IMR-90 (cell line): Measurements from ENCODE around the gene SURF4. TPM values are rescaled to one million over a fixed set of nuclear protein-coding genes. Genes with fewer than 3 reads are reported as not detected.

Source experiments
- ATAC-seq: fragments of 200-7000 bp; cut with Tn5 transposase; 2 replicates; pipeline ENCODE4 v1.9.1; 2020; ENCODE audit warnings: low read depth, mild to moderate bottlenecking, moderate library complexity
- BruUV-seq: library from RNA; stranded (reverse); fragments of 400-500 nt; replicated peaks from 2 replicates; lab custom pipeline; 2021; lab: Mats Ljungman, UMichigan
- CTCF ChIA-PET: fragments of 300-600 bp; formaldehyde crosslinking; extraction: SDS; loops from one replicate; lab custom pipeline; 2021; ENCODE audit warnings: antibody characterized with exemption; lab: Yijun Ruan, JAX
- POLR2A ChIA-PET: fragments of 300-600 bp; sonication (Branson Sonifier 250); formaldehyde crosslinking; loops from one replicate; lab custom pipeline; 2022; ENCODE audit warnings: antibody characterized with exemption; ENCODE audit not compliant: unreplicated experiment; lab: Charles Lee
- DNase-seq: peaks from one replicate; pipeline ENCODE4 v3.0.0; 2013
- H2AFZ ChIP-seq: replicated peaks from 2 replicates; pipeline ENCODE3; 2013; ENCODE audit warnings: low read length, mild to moderate bottlenecking; ENCODE audit not compliant: poor library complexity
- H2AK5ac ChIP-seq: 2 replicates; pipeline ENCODE4 v1.6.1; 2013; ENCODE audit warnings: low read depth, low read length, inconsistent platforms
- H2AK9ac ChIP-seq: replicated peaks from 2 replicates; pipeline ENCODE3; 2013; ENCODE audit warnings: mild to moderate bottlenecking, low read depth, low read length, moderate library complexity; ENCODE audit not compliant: poor library complexity
- H2BK120ac ChIP-seq: 2 replicates; pipeline ENCODE4 v1.6.1; 2013; ENCODE audit warnings: low read depth, low read length, inconsistent platforms
- H2BK15ac ChIP-seq: 3 replicates; pipeline ENCODE4 v1.6.1; 2013; ENCODE audit warnings: low read depth, low read length, inconsistent platforms
- H2BK20ac ChIP-seq: 2 replicates; pipeline ENCODE4 v1.6.1; 2013; ENCODE audit warnings: low read depth, mild to moderate bottlenecking, inconsistent platforms, low read length, moderate library complexity
- H2BK5ac ChIP-seq: 2 replicates; pipeline ENCODE4 v1.6.1; 2013; ENCODE audit warnings: mild to moderate bottlenecking, low read depth, low read length, inconsistent platforms; ENCODE audit not compliant: poor library complexity, severe bottlenecking
- H3K14ac ChIP-seq: replicated peaks from 2 replicates; pipeline ENCODE4 v1.6.1; 2013; ENCODE audit warnings: low read depth, low read length, inconsistent platforms
- H3K18ac ChIP-seq: 2 replicates; pipeline ENCODE4 v1.6.1; 2013; ENCODE audit warnings: low read depth, low read length, control low read depth
- H3K23ac ChIP-seq: 2 replicates; pipeline ENCODE4 v1.6.1; 2013; ENCODE audit warnings: low read depth, low read length, inconsistent platforms
- H3K27ac ChIP-seq: 2 replicates; pipeline ENCODE4 v1.5.1; 2013; ENCODE audit warnings: mild to moderate bottlenecking, control low read depth, low read length; ENCODE audit not compliant: insufficient read depth
- H3K27me3 ChIP-seq: 2 replicates; pipeline ENCODE4 v1.6.1; 2013; ENCODE audit warnings: low read length; ENCODE audit not compliant: control insufficient read depth, insufficient read depth
- H3K36me3 ChIP-seq: 2 replicates; pipeline ENCODE4 v1.6.1; 2013; ENCODE audit warnings: low read length, mixed read lengths; ENCODE audit not compliant: control insufficient read depth, insufficient read depth
- H3K4ac ChIP-seq: 2 replicates; pipeline ENCODE4 v1.6.1; 2013; ENCODE audit warnings: low read depth, low read length, inconsistent platforms
- H3K4me1 ChIP-seq: 2 replicates; pipeline ENCODE4 v1.6.1; 2013; ENCODE audit warnings: low read length, mixed read lengths; ENCODE audit not compliant: control insufficient read depth, insufficient read depth
- H3K4me2 ChIP-seq: 2 replicates; pipeline ENCODE4 v1.6.1; 2013; ENCODE audit warnings: low read depth, mild to moderate bottlenecking, control low read depth, low read length, moderate library complexity
- H3K4me3 ChIP-seq: 2 replicates; pipeline ENCODE4 v1.5.1; 2013; ENCODE audit warnings: low read depth, mild to moderate bottlenecking, control low read depth, low read length, moderate library complexity; ENCODE audit not compliant: insufficient read depth
- H3K56ac ChIP-seq: 2 replicates; pipeline ENCODE4 v1.6.1; 2013; ENCODE audit warnings: low read length, inconsistent platforms; ENCODE audit not compliant: insufficient read depth; ENCODE audit errors: extremely low read depth
- H3K79me1 ChIP-seq, 2 experiments: 2 replicates each; pipeline ENCODE4 v1.6.1; 2013; ENCODE audit warnings: low read length in 2 of 2, inconsistent platforms in 1 of 2, low read depth in 1 of 2
- H3K9ac ChIP-seq: 2 replicates; pipeline ENCODE4 v1.6.1; 2013; ENCODE audit warnings: low read depth, low read length, control low read depth
- H3K9me1 ChIP-seq: 2 replicates; pipeline ENCODE4 v1.6.1; 2013; ENCODE audit warnings: low read length, inconsistent platforms; ENCODE audit not compliant: insufficient read depth
- H3K9me3 ChIP-seq: 2 replicates; pipeline ENCODE4 v1.6.1; 2013; ENCODE audit warnings: low read length; ENCODE audit not compliant: control insufficient read depth, insufficient read depth
- H4K20me1 ChIP-seq: 2 replicates; pipeline ENCODE4 v1.6.1; 2013; ENCODE audit warnings: low read length, inconsistent platforms; ENCODE audit not compliant: insufficient read depth
- H4K5ac ChIP-seq: 2 replicates; pipeline ENCODE4 v1.6.1; 2013; ENCODE audit warnings: mild to moderate bottlenecking, low read depth, low read length, control low read depth
- H4K8ac ChIP-seq, 2 experiments: 2 replicates each; pipeline ENCODE4 v1.6.1; 2013; ENCODE audit warnings: low read depth in 2 of 2, low read length in 2 of 2, control low read depth in 1 of 2, inconsistent platforms in 1 of 2
- H4K91ac ChIP-seq: 2 replicates; pipeline ENCODE4 v1.6.1; 2013; ENCODE audit warnings: low read depth, low read length, inconsistent platforms; ENCODE audit not compliant: insufficient read depth
- BHLHE40 ChIP-seq: fragments of 150-350 bp; IDR thresholded peaks from 2 replicates; pipeline ENCODE4 v1.6.1; 2016; ENCODE audit warnings: mild to moderate bottlenecking, low read depth, low read length
- MAFK ChIP-seq: IDR thresholded peaks from 2 replicates; pipeline ENCODE4 v1.6.1; 2012; ENCODE audit warnings: low read depth, low read length, improper control_type of control experiment
- MAZ ChIP-seq: IDR thresholded peaks from 2 replicates; pipeline ENCODE4 v1.6.1; 2012; ENCODE audit warnings: low read depth, mild to moderate bottlenecking, low read length, improper control_type of control experiment, moderate library complexity, borderline replicate concordance
- WGBS, 2 experiments: methylation state at CpG; one replicate each; pipeline versions ENCODE4 v1.1.5 to v1.1.7; 2013; ENCODE audit warnings: missing lambda C conversion rate in 2 of 2; ENCODE audit not compliant: insufficient read length in 1 of 2; ENCODE audit errors: extremely low coverage in 2 of 2; 5-methylcytosine and 5-hydroxymethylcytosine counted together
- dilution Hi-C: fragments of 300-500 bp; cut with HindIII; formaldehyde crosslinking; loops from one replicate; pipeline ENCODE4 v1.14.3; 2018; ENCODE audit warnings: low sequenced_read_pairs; ENCODE audit not compliant: unreplicated experiment
- in situ Hi-C: fragments of 300-500 bp; cut with MboI; formaldehyde crosslinking; loops from 3 replicates; pipeline ENCODE4 v1.14.3; 2019; ENCODE audit warnings: low sequenced_read_pairs, inconsistent platforms, mixed read lengths
- intact Hi-C: fragments of 100-400 bp; cut with micrococcal nuclease; formaldehyde crosslinking; loops from 2 replicates; pipeline ENCODE4 v1.10.0; 2022
- polyA plus RNA-seq, 3 experiments: library from polyadenylated mRNA; depleted of rRNA; stranded (reverse); fragments of >200 nt; gene quantifications; 2 replicates each; pipeline ENCODE4 v1.2.3, GENCODE V29; 2012; ENCODE audit warnings: low replicate concordance in 1 of 3
- total RNA-seq: library from RNA; depleted of rRNA; stranded (reverse); fragments of >200 nt; gene quantifications from 2 replicates; pipeline ENCODE4 v1.2.3, GENCODE V29; 2012

The SURF4 gene
- total and polyA plus RNA-seq, 2 of the 4 experiments (the other 2 are of a cell fraction), result 307 to 532 TPM

GRCh38 chr9:133401588-133401987, 25.7 kb upstream of the SURF4 start:
- Histone ChIP-seq H3K4me3 (no peak overlapping the region), H3K79me1 (peaks cover 0 to 15% of the 10 kb centered on the region in 2 experiments; a peak in 1 of 4 replicates), H3K27me3 (peaks cover 8% of the 10 kb centered on the region), H3K18ac (no peak overlapping the region), H2BK5ac (no peak overlapping the region), H4K5ac (no peak overlapping the region), H3K9ac (no peak overlapping the region), H3K56ac (no peak overlapping the region), H2BK120ac (no peak overlapping the region), H2BK15ac (no peak overlapping the region), H3K4me1 (peaks cover 2% of the 10 kb centered on the region; the same call in 1 of the 2 replicates), H2AFZ (no peak overlapping the region), H3K27ac (no peak overlapping the region), H3K9me1 (0 out of 2 replicates have a peak, but pooled peaks cover 4% of the 10 kb centered on the region), H2AK9ac (peak overlapping the region; percentile 61), H2BK20ac (no peak overlapping the region), H3K9me3 (no peaks in the 10 kb centered on the region), H3K4ac (no peak overlapping the region), H3K14ac (no peak overlapping the region), H3K23ac (no peak overlapping the region), H2AK5ac (no peak overlapping the region), H4K8ac (no peak overlapping the region), H4K91ac (no peak overlapping the region), H3K36me3 (peaks cover 13% of the 10 kb centered on the region), H4K20me1 (peaks cover 9% of the 10 kb centered on the region; the same call in 1 of the 2 replicates), H3K4me2 (no peak overlapping the region)
- DNase-seq (no peak), ATAC-seq (no peak)
- no TSS peak for BruUV-seq
- in situ Hi-C loops (loop anchor here (10.0 kb wide), 2 partner anchors 83 to 323 kb away; no protein-coding TSS in a partner anchor), dilution Hi-C loops (no loop called here), intact Hi-C loops (no loop called here)
- ChIA-PET CTCF (no interaction called here), POLR2A (no interaction called here)
- TF ChIP-seq MAFK (no peak), MAZ (no peak), BHLHE40 (no peak)
- 91% methylated on average over 1 of the region's 6 CpGs; no CpG with 5 or more reads in 1 of the 2 experiments for WGBS, 2 experiments
